ENCODE results near the gene MORF4L1.

DNA sequence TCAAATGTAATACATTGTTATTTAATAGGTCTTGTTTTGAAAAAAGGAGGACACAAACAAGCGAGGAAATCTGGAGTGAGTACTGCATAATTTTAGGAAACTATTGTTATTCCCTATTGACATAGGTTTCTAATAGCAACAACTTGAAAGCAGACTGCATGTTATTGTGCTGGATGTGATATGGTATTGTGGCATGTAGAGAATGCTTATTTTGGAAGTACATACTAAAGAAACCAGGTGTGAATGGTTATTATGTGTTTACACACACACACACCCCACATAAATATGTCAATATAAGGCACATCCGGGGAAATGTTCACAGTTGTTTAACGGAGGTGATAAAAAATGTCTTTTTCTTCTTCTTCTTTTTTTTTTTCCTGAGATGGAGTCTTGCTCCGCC lies 5.9 kb upstream of the MORF4L1 start:
- TF ChIP-seq FOS (IDR thresholded peaks at IDR 0.05; ENCODE audit: borderline replicate concordance, extremely low read depth, insufficient read length), result no peak
- no peak for TF ChIP-seq POLR2AphosphoS5 (IDR thresholded peaks at IDR 0.05; ENCODE audit: low read length)
- TF ChIP-seq NFIC (IDR thresholded peaks at IDR 0.05; ENCODE audit: low read depth, low read length), result no peak
- no peak for TF ChIP-seq SMC3 (IDR thresholded peaks at IDR 0.05; ENCODE audit: borderline replicate concordance, low read length)

Data from GM12878 (cell line).